DMS53 treated with DMSO at 0.1 percent for 48 hours (cell line): Measurements from ENCODE around the gene CLDN3.
"Not testable (repeated sequence)": the region's sequence is repeated elsewhere in the genome, so short reads cannot be mapped to it uniquely, and the experiment has no call there.

Experiments used
- DNase-seq: peaks from one replicate; lab custom pipeline; 2025; ENCODE audit not compliant: unreplicated experiment; lab: John Stamatoyannopoulos, UW

The CLDN3 gene

GRCh38 chr7:73770002-73770859 is at the start of gene CLDN3:
CLDN3 (minus strand) TSS chr7:73770270; CDS start chr7:73770049, 221 bp downstream.
- peak; percentile 96 for DNase-seq

- DNase-seq, result no peak
These were observed 47.1 kb upstream of the CLDN3 start for GRCh38 chr7:73817121-73817520.

GRCh38 chr7:73815436-73815835 is 45.4 kb upstream of the CLDN3 start:
- DNase-seq, result no peak

- DNase-seq, result no peak
These were observed 42.9 kb upstream of the CLDN3 start for GRCh38 chr7:73812996-73813395.

- DNase-seq, result peak; percentile 78
These were observed 41.7 kb upstream of the CLDN3 start for GRCh38 chr7:73811760-73812168.

GRCh38 chr7:73810998-73811360 is 40.9 kb upstream of the CLDN3 start:
- DNase-seq, result no peak

GRCh38 chr7:73809467-73809951 is 39.4 kb upstream of the CLDN3 start:
- DNase-seq, result no peak

- no peak for DNase-seq
These were observed 32.4 kb upstream of the CLDN3 start for GRCh38 chr7:73802459-73802858.

GRCh38 chr7:73801577-73801976 is 31.5 kb upstream of the CLDN3 start:
- no peak for DNase-seq

- peak; percentile 63 for DNase-seq
These were observed 29.4 kb upstream of the CLDN3 start for GRCh38 chr7:73799282-73800141.

- DNase-seq, result not testable (repeated sequence)
These were observed 27.1 kb upstream of the CLDN3 start for GRCh38 chr7:73797176-73797575.

GRCh38 chr7:73796656-73797055 is 26.6 kb upstream of the CLDN3 start:
- not testable (repeated sequence) for DNase-seq

- not testable (repeated sequence) for DNase-seq
These were observed 25.1 kb upstream of the CLDN3 start for GRCh38 chr7:73795188-73795587.

- not testable (repeated sequence) for DNase-seq
These were observed 21.2 kb upstream of the CLDN3 start for GRCh38 chr7:73791170-73791690.

- DNase-seq, result no peak
These were observed 19.0 kb upstream of the CLDN3 start for GRCh38 chr7:73789051-73789450.

- not testable (repeated sequence) for DNase-seq
These were observed 17.6 kb upstream of the CLDN3 start for GRCh38 chr7:73787786-73788048.

- DNase-seq, result no peak
These were observed 16.5 kb upstream of the CLDN3 start for GRCh38 chr7:73786588-73786987.

- DNase-seq, result no peak
These were observed 9.4 kb upstream of the CLDN3 start for GRCh38 chr7:73779517-73779916.

- DNase-seq, result no peak
These were observed 8.8 kb upstream of the CLDN3 start for GRCh38 chr7:73778801-73779389.

- DNase-seq, result no peak
These were observed 4.9 kb upstream of the CLDN3 start for GRCh38 chr7:73774923-73775322.
